ENCODE measurements around the gene CDH4.

The CDH4 gene

DNA sequence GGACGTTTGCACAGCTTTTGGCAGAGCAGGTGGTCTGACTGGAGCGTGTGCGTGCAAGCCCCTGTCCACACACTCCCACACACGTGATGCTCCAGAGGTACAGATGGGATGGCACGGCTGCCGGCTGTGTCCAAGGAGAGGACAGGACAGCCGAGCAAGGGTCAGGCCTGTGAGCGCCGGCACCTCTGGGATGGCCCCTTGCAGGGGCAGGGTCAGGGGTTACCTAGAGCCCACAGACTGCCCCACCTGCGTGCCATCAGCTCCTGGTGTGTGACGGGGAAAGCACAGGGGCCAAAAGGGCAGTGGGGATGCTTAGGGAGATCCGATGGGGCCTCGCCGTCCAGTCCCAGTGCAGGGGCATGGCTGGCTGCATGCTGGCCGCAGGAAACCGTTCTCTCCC is 623.9 kb downstream of the CDH4 start:
- no peak for DNase-seq

DNA sequence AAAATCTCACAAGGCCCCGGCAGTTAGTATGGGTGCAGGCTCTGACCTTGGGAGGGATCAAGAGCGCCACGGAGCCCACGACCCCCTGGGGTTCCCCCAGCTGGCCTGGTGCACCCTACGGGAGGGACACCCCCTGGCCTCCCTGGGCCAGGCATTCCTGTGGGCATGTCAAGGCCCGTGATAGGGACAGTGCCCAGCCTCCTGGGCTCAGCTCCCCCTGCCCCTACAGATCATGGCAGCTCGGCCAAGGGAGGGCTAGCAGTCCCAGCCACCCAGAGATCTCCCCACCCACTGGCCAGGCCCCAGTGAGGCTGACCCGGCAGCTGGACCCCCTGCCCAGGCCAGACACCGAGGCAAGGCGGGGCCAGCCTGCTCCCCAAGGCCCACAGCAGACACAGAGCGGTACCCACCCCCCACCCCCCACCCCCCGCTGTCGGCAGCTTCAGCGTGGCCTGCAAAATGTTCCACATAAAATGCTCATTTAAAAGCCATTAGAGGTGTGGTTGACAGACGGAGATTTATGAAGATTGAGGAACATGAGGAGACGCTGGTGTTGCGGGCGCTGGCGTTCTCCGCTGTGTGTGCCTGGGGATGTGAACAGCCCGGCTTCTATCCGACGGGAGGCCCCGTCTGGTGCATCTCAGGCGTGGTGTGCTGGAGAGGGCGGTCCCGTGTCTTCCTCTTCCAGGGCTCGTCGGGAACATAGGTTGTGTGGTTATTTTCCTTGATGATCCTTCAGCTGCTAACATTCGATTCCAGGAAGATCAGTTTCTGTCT is 625.1 kb downstream of the CDH4 start:
- no peak for DNase-seq

DNA sequence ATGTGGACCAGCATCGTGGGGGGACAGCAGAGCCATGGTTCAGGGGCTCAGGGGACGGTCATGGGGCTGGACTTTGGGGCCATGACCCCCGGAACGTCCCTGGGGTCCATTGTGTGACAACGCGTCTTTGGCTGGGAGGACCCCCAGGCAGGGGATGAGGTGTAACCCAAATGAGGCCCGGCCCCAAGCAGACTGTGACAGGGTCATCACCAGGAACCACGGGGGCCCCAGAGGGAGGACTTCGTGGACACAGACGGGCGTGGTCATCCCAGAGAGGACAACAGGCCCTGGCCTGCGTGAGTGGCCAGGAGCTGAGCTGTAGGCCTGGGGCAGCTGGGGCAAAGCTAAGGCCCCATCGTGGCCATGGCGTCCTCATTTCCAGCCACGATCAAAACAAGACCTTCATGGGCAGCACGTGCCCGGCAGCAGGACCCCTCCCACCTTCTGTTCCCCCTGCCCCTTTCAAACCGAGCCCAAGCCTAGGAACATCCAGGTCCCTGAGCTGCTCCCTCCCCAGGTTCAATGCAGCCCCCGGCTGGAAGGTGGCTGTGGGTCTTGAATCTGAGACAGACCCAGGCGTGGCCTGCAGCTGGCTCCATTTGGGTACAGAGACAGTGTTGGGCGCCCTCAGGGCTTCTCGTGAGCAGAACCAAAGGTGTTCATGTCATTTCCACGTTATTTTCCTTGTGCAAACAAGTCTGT is 625.9 kb downstream of the CDH4 start:
- DNase-seq: no peak

DNA sequence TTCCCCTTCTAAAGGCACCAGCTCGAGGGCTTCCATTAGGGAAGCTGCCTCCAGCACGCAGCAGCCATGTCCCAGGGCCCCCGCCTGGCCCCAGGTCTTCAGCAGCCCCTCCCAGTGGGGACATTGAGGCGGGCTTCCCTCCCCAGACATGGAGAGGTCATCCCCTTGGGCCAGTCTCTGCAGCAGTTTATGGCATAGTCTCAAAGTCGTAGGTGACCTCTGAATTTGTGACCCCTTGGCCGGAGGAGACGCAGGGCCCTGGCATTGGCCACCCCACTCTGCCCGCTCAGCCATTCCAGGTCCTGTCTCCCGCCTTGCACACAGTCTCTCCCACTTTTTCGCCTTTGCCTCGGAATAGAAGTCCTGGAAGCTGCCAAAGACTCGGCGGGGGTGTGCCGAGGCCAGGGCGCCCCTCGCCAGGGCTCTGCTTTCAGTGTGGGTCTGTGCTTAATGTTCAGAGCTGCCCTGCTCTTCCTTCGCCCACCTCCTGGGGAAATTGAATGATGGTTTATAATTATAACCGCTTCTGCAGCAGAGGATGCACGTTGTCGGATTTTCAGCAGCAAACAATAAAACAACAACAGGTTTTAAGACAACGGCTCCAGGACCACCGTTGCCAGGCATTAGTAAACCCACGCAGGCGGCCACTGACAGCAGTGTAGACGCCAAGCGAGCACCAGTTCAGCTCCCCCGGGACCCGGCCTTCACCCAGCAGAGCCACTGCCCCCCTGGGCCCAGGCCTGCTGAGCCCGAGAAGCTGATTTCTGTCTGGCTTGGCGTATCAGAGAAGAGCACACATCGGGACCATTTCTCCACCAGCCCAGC is 626.6 kb downstream of the CDH4 start:
- DNase-seq: no peak

DNA sequence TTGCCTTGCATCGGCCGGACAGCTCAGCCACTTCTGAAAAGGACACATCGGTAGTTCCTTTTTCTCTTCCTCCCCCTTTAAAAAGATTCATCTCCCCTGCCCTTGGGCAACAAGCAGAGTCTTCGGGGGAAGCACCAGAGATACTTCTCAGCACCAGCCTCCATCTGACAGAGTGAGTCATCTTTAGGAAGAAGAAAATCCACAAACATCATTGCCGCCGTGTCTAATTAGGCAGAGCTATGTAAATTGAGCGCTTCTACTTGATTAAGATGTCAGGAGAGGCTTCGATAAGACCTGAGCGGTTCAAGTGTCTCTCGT is 627.2 kb downstream of the CDH4 start:
- no peak for DNase-seq

DNA sequence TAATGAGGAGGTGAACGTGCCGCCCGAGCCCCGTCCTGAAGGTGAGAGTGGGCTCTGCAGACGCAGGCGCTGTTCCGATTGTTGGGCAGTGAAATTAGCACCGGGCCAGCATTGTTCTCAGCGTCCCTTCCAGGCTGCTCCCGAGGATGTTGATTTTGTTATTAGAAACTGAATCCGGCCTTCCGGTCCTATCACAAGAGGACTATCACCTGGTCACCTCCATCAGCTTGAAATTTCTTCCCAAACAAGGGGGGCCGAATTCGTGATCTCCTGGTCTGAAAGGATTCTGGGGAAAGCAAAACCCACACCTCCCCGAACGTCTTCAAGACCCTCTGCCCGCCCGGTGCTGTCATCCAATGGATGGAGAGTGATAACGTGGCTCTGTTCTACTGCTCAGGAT is 627.6 kb downstream of the CDH4 start:
- DNase-seq: no peak

DNA sequence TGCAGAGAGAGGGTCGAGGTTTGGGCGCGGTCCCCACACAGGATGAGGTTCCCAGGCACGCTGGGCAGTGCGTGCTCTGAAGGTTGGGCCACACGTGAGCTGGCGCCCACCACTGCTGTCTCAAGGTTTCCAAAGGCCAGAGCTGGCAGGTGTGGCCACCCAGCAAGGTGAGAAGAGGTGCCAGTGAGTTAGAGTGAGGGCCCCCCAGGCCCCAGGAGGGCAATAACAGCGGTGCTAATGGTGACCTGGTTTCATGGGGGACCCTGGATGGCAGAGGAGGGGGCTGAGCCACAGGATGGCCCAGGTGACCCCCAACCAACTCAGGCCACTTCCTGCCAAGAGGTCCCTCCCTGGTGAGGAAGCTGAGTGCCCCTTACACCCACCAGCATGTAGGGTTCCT is 628.6 kb downstream of the CDH4 start:
- no peak for DNase-seq

DNA sequence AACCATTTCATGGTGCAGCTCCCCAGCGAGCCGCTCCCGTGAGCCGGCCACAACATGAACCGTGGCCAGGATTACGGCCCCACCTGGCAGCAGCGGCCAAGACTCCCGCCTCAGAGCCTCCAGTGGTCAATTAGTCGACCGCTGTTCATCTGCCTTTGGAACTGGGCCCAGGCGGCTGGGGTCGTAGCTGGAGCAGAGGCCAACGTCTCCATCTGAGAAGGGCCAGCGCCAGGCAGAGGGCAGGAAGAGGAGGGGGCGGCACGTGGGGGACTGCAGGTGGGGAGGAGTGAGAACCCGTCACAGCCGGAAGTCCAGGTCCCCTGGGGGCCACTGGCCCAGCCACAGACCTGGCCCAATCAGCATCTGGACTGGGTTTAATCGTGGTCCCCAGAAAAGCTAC is 629.4 kb downstream of the CDH4 start:
- DNase-seq: no peak

DNA sequence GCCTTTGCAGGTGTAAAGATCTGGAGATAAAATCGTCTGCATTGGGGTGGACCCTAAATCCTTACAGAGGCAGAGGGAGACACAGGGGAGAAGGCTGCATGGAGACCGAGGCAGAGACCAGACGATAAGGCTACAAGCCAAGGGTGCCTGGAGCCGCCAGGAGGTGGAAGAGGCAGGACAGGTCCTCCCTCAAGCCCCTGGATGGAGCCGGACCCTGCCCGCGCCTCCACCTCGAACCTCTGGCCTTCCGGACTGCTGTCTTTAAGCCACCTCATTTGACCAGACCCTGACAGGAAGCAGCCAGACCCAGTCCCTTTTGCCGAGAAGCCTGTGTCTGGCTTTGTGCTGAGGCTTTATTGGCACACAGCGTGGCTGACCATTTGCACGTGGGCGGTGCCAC is 629.8 kb downstream of the CDH4 start:
- no peak for DNase-seq

DNA sequence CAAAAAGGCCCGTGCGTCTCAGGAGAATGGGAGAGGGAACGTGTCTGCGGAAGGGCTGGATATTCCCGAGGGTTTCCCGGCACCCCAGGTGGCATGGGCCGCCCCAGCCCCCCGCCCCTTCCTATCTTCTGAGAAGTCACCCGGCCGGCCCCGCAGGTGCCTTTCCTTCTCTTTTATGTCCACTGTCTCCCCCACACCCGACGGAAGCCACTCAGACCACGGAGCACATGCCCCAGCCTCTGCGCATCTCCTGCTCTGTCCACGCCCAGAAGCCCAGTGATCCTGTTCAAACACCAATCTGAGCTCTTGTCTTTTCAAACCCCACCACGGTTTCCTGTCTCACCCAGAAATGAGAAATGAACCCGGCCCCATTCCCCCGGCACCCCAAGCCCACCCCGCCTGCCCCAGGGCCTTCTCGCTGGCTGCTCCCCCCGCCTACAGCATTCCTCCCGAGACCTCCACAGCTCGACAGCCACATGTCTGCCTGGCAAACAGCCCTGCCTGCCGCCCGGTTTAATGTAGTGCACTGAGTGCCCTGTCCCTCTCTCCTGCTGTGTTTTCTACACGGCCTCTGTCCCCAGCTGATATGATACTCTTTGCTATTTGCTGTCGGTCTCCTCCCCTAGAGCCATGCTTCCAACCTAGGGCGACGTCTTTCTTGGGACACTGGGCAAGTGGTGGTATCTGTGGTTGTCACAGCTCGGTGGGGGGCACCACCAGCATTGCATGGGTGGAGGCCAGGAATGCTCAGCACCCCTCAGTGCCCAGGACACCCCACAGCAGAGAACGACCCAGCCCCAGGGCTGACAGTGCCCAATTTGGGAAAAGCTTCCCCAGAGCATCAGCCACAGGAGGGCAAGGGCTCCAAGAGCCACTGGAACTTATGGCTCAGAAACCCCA is 630.9 kb downstream of the CDH4 start:
- no peak for DNase-seq

DNA sequence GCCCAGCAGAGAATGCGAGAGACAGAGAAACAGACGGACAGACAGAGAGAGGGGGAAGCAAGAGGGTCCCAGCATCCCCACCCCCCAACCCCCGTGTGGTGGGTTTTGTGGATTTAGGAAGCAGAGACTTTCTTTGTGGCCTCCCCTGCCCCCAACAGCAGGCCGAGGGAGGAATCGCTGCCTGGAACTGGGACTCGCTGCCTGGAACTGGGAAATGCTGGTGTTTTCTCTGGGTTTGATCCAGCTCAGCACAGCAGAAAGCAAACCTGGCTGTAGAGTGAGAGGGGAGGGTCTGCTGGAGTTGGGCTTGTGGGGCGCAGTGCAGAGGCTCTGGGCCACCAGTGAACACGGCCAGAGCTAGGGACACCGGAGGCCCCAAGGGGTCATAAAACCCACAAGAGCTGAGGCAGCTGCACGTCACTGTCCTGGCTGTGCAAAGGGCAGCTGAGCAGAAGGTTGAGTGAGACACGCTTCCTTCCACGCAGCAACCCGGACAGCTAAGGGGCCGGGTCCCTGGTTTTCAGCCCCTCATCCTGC is 631.9 kb downstream of the CDH4 start:
- no peak for DNase-seq

DNA sequence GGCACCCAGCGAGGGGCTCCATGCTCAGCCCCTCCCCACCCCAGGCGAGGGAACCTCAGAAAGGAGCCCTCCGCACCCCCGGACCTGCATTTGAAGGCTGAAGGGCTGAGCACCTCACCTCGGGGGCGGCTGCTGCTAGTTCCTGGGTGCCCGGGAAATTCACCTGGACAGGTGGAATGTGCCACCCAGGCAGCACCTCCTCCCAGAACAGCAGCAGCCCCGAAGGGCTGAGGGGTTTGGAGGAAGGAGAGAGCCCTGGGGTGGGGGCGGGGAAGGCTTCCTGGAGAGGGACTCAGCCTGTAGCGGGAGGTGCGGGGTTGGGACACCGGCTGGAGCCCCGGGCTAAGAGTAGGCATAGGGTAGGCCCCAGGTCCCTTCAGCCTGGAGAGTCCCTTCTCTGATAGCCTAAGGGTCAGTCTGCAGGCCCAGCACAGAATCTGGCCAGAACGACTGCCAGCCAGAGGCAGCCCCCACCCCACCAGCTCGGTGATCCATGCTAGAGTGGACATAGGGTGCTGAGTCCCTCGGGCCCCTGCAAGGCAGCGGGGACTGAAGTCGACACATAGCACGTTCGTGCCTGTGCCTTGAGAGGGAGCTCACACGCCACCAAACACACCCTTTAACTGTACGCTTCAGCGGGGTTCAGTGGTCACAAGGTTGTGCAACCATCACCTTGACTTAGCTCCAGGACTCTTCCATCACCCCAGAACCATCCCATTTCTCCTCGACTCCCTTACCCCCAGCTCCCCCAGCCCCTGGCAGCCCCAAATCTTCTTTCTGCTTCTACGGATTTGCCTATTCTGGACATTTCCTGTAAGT is 632.7 kb downstream of the CDH4 start:
- DNase-seq: no peak

DNA sequence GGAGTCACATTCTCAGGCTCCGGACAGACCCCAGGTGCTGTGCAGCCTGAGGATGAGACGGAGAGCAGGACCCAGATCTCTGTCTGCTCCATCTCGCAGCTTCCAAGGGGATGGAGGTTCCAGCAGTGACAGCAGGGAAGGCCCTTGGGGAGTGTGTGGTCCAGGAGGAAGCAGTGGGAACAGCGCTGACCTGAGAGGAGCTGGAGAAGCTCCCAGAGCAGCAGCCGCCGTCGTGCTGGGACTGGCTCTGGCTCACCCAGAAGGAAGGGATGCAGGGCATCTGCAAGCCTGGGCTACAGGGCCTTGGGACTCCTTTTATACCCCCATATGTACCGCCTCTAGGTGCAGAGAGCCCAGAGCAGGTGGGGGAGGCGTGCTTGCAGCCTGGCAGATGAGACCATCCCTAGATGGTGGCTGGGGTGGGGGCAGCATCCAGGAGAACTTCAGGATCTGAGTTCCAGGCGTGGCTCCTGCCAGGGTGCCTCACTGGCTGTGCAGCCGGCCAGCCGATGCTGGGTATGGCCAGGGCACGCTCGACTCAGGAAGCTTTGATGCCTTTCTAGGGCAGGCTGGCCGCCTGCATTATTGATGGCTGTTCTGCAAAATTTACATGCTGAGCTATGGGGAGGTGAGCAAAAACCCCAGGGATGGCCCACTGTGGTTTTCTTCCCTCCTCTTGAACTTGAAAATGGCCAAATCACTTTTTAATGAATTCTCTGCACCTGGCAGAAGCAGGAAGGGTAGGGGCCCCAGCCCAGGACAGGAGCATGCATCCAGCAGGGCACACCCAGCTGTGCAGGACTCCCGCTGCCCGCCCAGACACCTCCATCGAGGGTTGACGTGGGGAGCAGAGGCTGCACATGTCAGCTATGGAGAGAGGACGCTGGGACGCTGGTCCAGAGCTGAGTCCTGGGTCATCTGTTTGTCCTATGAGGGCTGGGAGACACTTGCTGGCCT is 634.0 kb downstream of the CDH4 start:
- DNase-seq: no peak

DNA sequence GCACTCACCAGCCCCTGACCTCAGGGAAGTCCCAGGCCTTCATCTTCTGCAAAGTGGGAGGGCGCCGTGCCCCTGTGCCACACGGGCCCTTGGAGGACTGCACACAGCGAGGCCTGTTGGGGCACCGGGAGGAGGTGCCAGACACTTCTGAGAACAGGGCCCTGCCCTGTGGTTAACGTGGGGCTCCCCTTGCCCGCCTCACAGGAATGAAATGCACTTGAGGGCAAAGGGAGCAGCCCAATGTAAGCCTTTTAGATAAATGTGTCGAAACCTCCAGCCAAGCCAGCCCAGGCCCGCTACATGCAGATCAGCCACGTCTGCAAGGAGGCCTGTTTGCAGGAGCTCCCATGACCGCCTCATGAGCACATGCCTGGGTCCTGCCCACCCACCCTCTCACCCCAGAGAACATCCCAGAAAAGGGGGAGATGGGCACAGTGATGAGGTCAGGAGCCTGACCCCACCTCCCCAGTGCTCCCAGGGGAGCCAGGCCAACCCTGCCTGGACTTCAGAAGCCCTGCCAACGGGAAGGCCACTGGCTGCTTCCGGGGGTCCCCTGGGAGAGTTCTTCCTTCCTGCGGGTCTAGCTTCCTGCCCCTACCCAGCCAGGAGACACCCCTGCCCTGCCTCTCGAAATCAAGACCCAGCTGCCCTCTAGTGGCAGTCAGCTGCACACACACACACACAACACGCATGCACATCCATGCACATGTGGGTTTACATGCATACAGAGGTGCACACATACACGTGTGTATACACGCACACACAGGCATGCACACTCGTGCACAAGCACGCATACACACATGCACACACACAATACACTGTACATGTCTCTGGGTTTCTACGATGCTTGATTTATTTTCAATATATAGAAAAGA is 634.9 kb downstream of the CDH4 start:
- peak; percentile 48 for DNase-seq

DNA sequence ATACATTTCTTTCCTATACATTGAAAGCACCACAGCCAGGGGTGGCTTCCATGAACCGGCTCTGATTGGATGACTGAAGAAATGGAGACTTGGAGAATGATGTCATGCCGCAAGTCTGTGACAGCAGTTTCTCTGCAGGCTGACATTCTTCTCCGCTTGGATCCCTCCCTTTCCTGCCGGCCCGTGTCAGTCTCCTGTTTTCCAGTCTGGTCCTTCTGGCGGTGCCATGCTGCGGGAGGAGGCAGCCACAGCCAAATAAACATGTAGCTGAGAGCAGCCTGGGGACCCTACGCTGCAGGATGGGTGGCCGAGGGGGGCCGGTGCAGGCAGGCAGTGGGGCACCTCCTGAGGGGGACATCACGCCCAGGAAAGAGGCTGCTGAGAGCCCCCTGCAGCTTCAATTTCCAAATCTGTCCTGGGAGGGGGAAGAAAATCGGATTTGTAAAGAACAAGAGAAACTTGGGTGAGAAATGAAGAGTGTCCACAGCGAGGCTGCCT is 635.6 kb downstream of the CDH4 start:
- no peak for DNase-seq

DNA sequence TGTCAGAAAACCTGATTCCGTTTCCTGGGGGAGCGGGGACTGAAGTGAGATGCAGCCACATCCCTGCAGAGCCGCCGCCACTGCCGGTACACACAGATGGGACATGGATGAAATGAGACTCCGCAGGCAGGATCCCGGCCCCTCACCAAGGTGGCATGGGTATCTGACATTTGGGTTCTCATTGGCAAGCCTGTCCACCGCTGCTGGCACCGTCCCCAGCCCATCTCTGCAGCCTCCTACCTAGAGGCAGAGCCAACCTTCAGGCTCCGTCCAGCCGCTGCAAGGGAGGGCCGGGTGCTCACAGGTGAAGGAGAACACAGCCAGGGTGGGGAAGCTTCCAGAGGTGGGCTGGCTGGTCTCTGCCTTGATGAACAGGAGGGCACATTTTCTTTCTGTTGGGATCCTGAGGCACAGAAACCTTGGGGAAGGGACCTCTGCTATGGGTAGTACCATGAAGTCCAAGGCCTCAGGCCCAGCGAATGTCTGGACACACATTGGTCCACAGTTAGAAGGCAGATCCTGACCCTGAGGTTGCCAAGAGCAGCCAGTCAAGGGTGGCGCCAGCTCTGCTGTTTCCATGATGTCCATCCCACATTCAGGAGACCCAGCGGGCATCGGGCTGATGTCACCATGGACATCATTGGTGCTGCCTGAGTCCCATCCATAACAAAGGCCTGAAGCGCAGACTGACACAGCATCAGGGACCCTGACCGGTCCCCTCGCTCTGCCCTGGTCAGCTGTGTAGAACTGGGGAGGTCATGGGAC is 636.2 kb downstream of the CDH4 start:
- no peak for DNase-seq

DNA sequence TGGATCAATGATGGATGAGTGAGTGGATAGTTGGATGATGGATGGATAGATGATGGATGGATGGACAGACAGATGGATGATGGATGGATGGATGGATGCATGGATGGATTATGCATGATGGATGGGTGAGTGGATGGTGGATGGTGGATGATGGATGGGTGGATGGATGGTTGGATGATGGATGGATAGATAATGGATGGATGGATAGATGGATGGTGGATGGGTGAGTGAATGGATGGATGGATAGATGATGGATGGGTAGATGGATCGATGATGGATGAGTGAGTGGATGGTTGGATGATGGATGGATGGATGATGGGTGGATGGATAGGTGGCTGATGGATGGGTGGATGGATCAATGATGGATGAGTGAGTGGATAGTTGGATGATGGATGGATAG is 637.6 kb downstream of the CDH4 start:
- no peak for DNase-seq

DNA sequence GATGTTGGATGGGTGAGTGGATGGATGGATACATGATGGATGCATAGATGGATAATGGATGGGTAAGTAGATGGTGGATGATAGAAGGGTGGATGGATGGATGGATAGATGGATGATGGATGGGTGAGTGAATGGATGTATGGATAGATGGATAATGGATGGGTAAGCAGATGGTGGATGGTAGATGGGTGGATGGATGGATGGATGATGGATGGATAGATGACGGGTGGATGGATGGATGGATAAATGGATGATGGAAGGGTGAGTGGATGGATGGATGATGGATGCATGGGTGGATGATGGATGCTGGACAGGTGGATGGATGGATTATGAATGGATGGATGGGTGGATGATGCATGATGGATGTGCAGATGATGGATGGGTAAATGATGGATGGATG is 638.1 kb downstream of the CDH4 start:
- DNase-seq: no peak
